H9 (cell line): ENCODE data around the gene IQSEC1. TPM values are rescaled to one million over a fixed set of nuclear protein-coding genes. Genes with fewer than 3 reads are reported as not detected.

Experiments used
- DNase-seq: peaks from one replicate; pipeline ENCODE4 v3.0.0-alpha.2; 2017
- H2AFZ ChIP-seq: one replicate; pipeline ENCODE4 v1.6.1; 2013; ENCODE audit warnings: mild to moderate bottlenecking, low read length, control low read depth, moderate library complexity
- H2AK5ac ChIP-seq: 2 replicates; pipeline ENCODE4 v1.6.1; 2013; ENCODE audit warnings: low read length, control low read depth, mixed read lengths; ENCODE audit not compliant: insufficient read length
- H2BK120ac ChIP-seq: one replicate; pipeline ENCODE4 v1.6.1; 2013; ENCODE audit warnings: low read depth, mild to moderate bottlenecking, low read length, control low read depth, inconsistent platforms; ENCODE audit not compliant: poor library complexity, severe bottlenecking
- H2BK12ac ChIP-seq: 2 replicates; pipeline ENCODE4 v1.6.1; 2013; ENCODE audit warnings: low read length, control low read depth, mixed read lengths, low read depth; ENCODE audit not compliant: insufficient read length
- H2BK15ac ChIP-seq: 2 replicates; pipeline ENCODE4 v1.6.1; 2013; ENCODE audit warnings: low read depth, low read length, control low read depth
- H2BK20ac ChIP-seq: one replicate; pipeline ENCODE4 v1.6.1; 2013; ENCODE audit warnings: low read depth, mild to moderate bottlenecking, low read length, control low read depth, inconsistent platforms; ENCODE audit not compliant: poor library complexity, severe bottlenecking
- H2BK5ac ChIP-seq: 2 replicates; pipeline ENCODE4 v1.6.1; 2013; ENCODE audit warnings: low read length, control low read depth, mixed read lengths; ENCODE audit not compliant: insufficient read length
- H3K14ac ChIP-seq: 2 replicates; pipeline ENCODE4 v1.6.1; 2013; ENCODE audit warnings: low read length, control low read depth; ENCODE audit not compliant: insufficient read depth
- H3K18ac ChIP-seq: 2 replicates; pipeline ENCODE4 v1.6.1; 2013; ENCODE audit warnings: low read depth, mild to moderate bottlenecking, mixed read lengths, low read length, control low read depth; ENCODE audit not compliant: insufficient read length
- H3K23ac ChIP-seq: 2 replicates; pipeline ENCODE4 v1.6.1; 2013; ENCODE audit warnings: low read length, control low read depth, mixed read lengths, low read depth; ENCODE audit not compliant: insufficient read length
- H3K23me2 ChIP-seq: 2 replicates; pipeline ENCODE4 v1.6.1; 2013; ENCODE audit warnings: low read depth, mild to moderate bottlenecking, mixed read lengths, low read length, control low read depth; ENCODE audit not compliant: insufficient read length, poor library complexity, severe bottlenecking
- H3K27ac ChIP-seq: 2 replicates; pipeline ENCODE4 v1.5.1; 2013; ENCODE audit warnings: low read length, control low read depth, mixed read lengths, low read depth; ENCODE audit not compliant: insufficient read length
- H3K27me3 ChIP-seq: 2 replicates; pipeline ENCODE4 v1.6.1; 2013; ENCODE audit warnings: low read length, control low read depth, inconsistent platforms; ENCODE audit not compliant: insufficient read depth
- H3K4ac ChIP-seq: 2 replicates; pipeline ENCODE4 v1.6.1; 2013; ENCODE audit warnings: low read depth, mild to moderate bottlenecking, control low read depth, inconsistent platforms, low read length, moderate library complexity
- H3K4me1 ChIP-seq: 2 replicates; pipeline ENCODE4 v1.6.1; 2013; ENCODE audit warnings: low read length, control low read depth, inconsistent platforms; ENCODE audit not compliant: insufficient read depth
- H3K4me2 ChIP-seq: 2 replicates; pipeline ENCODE4 v1.6.1; 2013; ENCODE audit warnings: low read length, control low read depth, mixed read lengths; ENCODE audit not compliant: insufficient read length, insufficient read depth
- H3K56ac ChIP-seq: 2 replicates; pipeline ENCODE4 v1.6.1; 2013; ENCODE audit warnings: low read depth, mild to moderate bottlenecking, mixed read lengths, low read length, control low read depth; ENCODE audit not compliant: insufficient read length
- H3K79me1 ChIP-seq: 2 replicates; pipeline ENCODE4 v1.6.1; 2013; ENCODE audit warnings: low read depth, mild to moderate bottlenecking, moderate library complexity, low read length, control low read depth, inconsistent platforms; ENCODE audit not compliant: insufficient read depth, poor library complexity, severe bottlenecking
- H3K79me2 ChIP-seq: 2 replicates; pipeline ENCODE4 v1.6.1; 2013; ENCODE audit warnings: low read length, control low read depth, inconsistent platforms; ENCODE audit not compliant: insufficient read depth
- H3K9ac ChIP-seq: 2 replicates; pipeline ENCODE4 v1.6.1; 2013; ENCODE audit warnings: low read length, control low read depth, mixed read lengths; ENCODE audit not compliant: insufficient read length; ENCODE audit errors: extremely low read depth
- H3K9me3 ChIP-seq: one replicate; pipeline ENCODE4 v1.6.1; 2013; ENCODE audit warnings: low read depth, low read length, inconsistent platforms; ENCODE audit not compliant: control insufficient read depth
- H3T11ph ChIP-seq: one replicate; pipeline ENCODE4 v1.6.1; 2013; ENCODE audit warnings: mild to moderate bottlenecking, low read length, control low read depth, inconsistent platforms
- H4K20me1 ChIP-seq: one replicate; pipeline ENCODE4 v1.6.1; 2013; ENCODE audit not compliant: control insufficient read depth, insufficient read length, insufficient read depth
- H4K5ac ChIP-seq: 2 replicates; pipeline ENCODE4 v1.6.1; 2013; ENCODE audit warnings: low read depth, mild to moderate bottlenecking, mixed read lengths, low read length, control low read depth; ENCODE audit not compliant: insufficient read length
- H4K8ac ChIP-seq: replicated peaks from 2 replicates; pipeline ENCODE4 v1.6.1; 2013; ENCODE audit warnings: low read length, control low read depth, mixed read lengths, low read depth; ENCODE audit not compliant: insufficient read length
- H4K91ac ChIP-seq: 2 replicates; pipeline ENCODE4 v1.6.1; 2013; ENCODE audit warnings: low read depth, mild to moderate bottlenecking, moderate library complexity, mixed read lengths, low read length, control low read depth; ENCODE audit not compliant: insufficient read length
- H3K27ac Mint-ChIP-seq, 3 experiments: 2 replicates in 2 of 3; 3 replicates in 1 of 3; pipeline ENCODE4 v1.8.0; 2020 to 2021; ENCODE audit warnings: mixed read lengths in 3 of 3, mild to moderate bottlenecking in 1 of 3, moderate library complexity in 1 of 3
- H3K27me3 Mint-ChIP-seq: 2 replicates; pipeline ENCODE4 v1.8.0; 2021; ENCODE audit warnings: low read depth, mild to moderate bottlenecking, moderate library complexity, mixed read lengths
- H3K36me3 Mint-ChIP-seq, 3 experiments: 2 replicates in 2 of 3; 3 replicates in 1 of 3; pipeline ENCODE4 v1.8.0; 2020 to 2021; ENCODE audit warnings: low read depth in 3 of 3, mixed read lengths in 3 of 3; ENCODE audit not compliant: insufficient read depth in 1 of 3
- H3K4me1 Mint-ChIP-seq, 2 experiments: 2 replicates each; pipeline ENCODE4 v1.8.0; 2020; ENCODE audit warnings: mixed read lengths in 2 of 2
- H3K4me3 Mint-ChIP-seq, 2 experiments: 2 replicates in 1 of 2; 3 replicates in 1 of 2; pipeline ENCODE4 v1.8.0; 2020 to 2021; ENCODE audit warnings: mild to moderate bottlenecking in 2 of 2, mixed read lengths in 2 of 2, moderate library complexity in 1 of 2
- H3K9me3 Mint-ChIP-seq, 2 experiments: 2 replicates in 1 of 2; 3 replicates in 1 of 2; pipeline ENCODE4 v1.8.0; 2020; ENCODE audit warnings: mild to moderate bottlenecking in 2 of 2, mixed read lengths in 2 of 2, moderate library complexity in 1 of 2
- WGBS: extraction: QIAGEN DNeasy Blood & Tissue Kit; methylation state at CpG from one replicate; pipeline ENCODE4 v1.1.7; 2013; ENCODE audit warnings: missing lambda C conversion rate, low lambda C conversion rate, mixed read lengths; ENCODE audit not compliant: insufficient read length; ENCODE audit errors: extremely low coverage; 5-methylcytosine and 5-hydroxymethylcytosine counted together
- total RNA-seq: library from RNA; stranded (reverse); gene quantifications from 2 replicates; pipeline ENCODE4 v1.2.1, GENCODE V29; 2021
- TF ChIP-seq, protein P1 (sequence below): fragments of 200-600 bp; sonication (generic); conservative IDR thresholded peaks from 3 replicates; pipeline ENCODE4 v1.8.0; 2021; ENCODE audit warnings: antibody characterized with exemption, mild to moderate bottlenecking

The IQSEC1 gene
- total RNA-seq, 1 experiment from 2014 or later, result 19.1 TPM

DNA sequence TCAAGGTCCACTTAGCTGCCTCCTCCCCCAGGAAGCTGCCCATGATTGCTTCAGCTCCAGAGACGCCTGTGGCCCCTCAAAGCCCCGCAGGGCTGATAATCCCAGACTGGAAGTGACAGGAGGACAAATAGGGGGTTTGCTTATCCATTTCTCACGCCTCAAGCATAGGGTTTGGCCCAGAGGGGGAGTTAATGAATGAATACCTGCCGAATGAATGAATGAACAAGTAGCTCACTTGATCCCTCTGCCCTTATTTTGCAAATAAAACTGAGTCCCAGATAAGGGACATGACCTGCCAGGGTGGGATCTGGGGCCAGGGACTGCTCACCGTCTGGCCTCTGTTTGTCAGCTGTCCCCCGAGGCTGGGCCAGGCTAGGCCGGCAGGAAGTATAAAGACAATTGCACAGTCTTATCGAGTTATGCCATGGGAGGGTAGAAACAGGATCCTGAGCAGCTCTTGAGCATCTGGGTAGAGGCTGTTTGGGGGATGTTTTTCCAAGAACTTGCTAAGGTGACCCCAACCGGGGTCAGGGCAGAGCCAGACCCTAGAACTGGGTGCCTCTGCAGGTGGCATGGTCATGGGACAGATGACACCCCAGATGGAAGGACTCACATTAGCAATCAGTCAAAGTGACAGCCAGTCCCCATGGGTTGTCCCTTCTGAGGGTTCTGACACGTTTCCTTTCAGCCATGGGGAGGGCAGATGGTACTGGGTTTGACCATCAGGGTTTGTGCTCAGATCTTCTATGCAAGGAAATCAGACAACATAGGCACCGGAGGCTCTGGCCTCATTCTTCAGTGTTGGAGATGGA lies 45.0 kb downstream of the IQSEC1 start:
- no peak overlapping the region for H4K8ac ChIP-seq
- no peak for DNase-seq
- no peak overlapping the region for H4K5ac ChIP-seq
- Mint-ChIP-seq H3K4me1 (peaks cover 14 to 22% of the 10 kb centered on the region in 2 experiments), H3K36me3 (no peaks in the 10 kb centered on the region), H3K27ac (no peak overlapping the region; a peak in 1 of 7 replicates), H3K4me3 (no peak overlapping the region), H3K27me3 (peaks cover 6% of the 10 kb centered on the region), H3K9me3 (no peaks in the 10 kb centered on the region; a peak in 1 of 5 replicates)
- H3K14ac ChIP-seq, result no peak overlapping the region
- H3K79me2 ChIP-seq, result no peaks in the 10 kb centered on the region
- H3K79me1 ChIP-seq, result no peaks in the 10 kb centered on the region
- no peak overlapping the region for H2BK15ac ChIP-seq
- H4K20me1 ChIP-seq, result no peaks in the 10 kb centered on the region
- H3K4me2 ChIP-seq, result no peak overlapping the region
- no peak overlapping the region for H2BK5ac ChIP-seq
- no CpG with 5 or more reads among the region's 11 CpGs for WGBS
- H3K18ac ChIP-seq, result no peak overlapping the region
- H4K91ac ChIP-seq, result no peak overlapping the region
- TF ChIP-seq, protein P1, sequence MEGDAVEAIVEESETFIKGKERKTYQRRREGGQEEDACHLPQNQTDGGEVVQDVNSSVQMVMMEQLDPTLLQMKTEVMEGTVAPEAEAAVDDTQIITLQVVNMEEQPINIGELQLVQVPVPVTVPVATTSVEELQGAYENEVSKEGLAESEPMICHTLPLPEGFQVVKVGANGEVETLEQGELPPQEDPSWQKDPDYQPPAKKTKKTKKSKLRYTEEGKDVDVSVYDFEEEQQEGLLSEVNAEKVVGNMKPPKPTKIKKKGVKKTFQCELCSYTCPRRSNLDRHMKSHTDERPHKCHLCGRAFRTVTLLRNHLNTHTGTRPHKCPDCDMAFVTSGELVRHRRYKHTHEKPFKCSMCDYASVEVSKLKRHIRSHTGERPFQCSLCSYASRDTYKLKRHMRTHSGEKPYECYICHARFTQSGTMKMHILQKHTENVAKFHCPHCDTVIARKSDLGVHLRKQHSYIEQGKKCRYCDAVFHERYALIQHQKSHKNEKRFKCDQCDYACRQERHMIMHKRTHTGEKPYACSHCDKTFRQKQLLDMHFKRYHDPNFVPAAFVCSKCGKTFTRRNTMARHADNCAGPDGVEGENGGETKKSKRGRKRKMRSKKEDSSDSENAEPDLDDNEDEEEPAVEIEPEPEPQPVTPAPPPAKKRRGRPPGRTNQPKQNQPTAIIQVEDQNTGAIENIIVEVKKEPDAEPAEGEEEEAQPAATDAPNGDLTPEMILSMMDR, result no peak
- no peak overlapping the region for H3K4ac ChIP-seq
- no peaks in the 10 kb centered on the region for H3K27me3 ChIP-seq
- H3K27ac ChIP-seq, result no peak overlapping the region
- peaks cover 3% of the 10 kb centered on the region; the same call in 1 of the 2 replicates for H3K4me1 ChIP-seq
- no peak overlapping the region for H2BK12ac ChIP-seq
- H3K9ac ChIP-seq, result no peak overlapping the region
- H3K56ac ChIP-seq, result no peak overlapping the region
- H2AK5ac ChIP-seq, result no peak overlapping the region
- no peak overlapping the region for H2AFZ ChIP-seq
- H3K23ac ChIP-seq, result no peak overlapping the region
- H3K23me2 ChIP-seq, result no peaks in the 10 kb centered on the region
- no peak overlapping the region for H2BK120ac ChIP-seq
- H2BK20ac ChIP-seq, result no peak overlapping the region
- no peak overlapping the region for H3T11ph ChIP-seq
- H3K9me3 ChIP-seq, result no peaks in the 10 kb centered on the region
